Heart left ventricle (tissue), 16 donors: Measurements from ENCODE around the gene GYPC. TPM values are rescaled to one million over a fixed set of nuclear protein-coding genes. Genes with fewer than 3 reads are reported as not detected.
"Not testable (repeated sequence)": the region's sequence is repeated elsewhere in the genome, so short reads cannot be mapped to it uniquely, and the experiment has no call there.

ENCODE experiments used
- ATAC-seq, 4 donors: fragments of 200-7000 bp; cut with Tn5 transposase; one replicate each; pipeline ENCODE4 v1.9.1; 2020 to 2022; ENCODE audit warnings: moderate library complexity in 4 of 4, mild to moderate bottlenecking in 3 of 4, moderate number of reproducible peaks in 1 of 4
- DNase-seq, 5 donors: peaks; one replicate each; pipeline ENCODE4 v3.0.0-alpha.2; 2020
- H3K27ac ChIP-seq, 12 donors: fragments of 200-600 bp; sonication (generic) in 4 of 12; one replicate each; pipeline versions ENCODE4 v1.5.0 to v1.8.0; 2016 to 2022; ENCODE audit warnings: mild to moderate bottlenecking in 2 of 12
- H3K27me3 ChIP-seq, 9 donors: fragments of 200-600 bp; sonication (generic) in 2 of 9; one replicate each; pipeline versions ENCODE4 v1.5.1 to v1.8.0; 2016 to 2022; ENCODE audit warnings: mild to moderate bottlenecking in 3 of 9
- H3K36me3 ChIP-seq, 9 donors: fragments of 200-600 bp; sonication (generic) in 2 of 9; one replicate each; pipeline versions ENCODE4 v1.5.0 to v1.8.0; 2018 to 2022; ENCODE audit warnings: mild to moderate bottlenecking in 2 of 9
- H3K4me1 ChIP-seq, 12 donors: fragments of 200-600 bp; sonication (generic) in 4 of 12; one replicate each; pipeline versions ENCODE4 v1.5.0 to v1.8.0; 2016 to 2022; ENCODE audit warnings: mild to moderate bottlenecking in 3 of 12
- H3K4me3 ChIP-seq, 12 donors: fragments of 200-600 bp; sonication (generic) in 4 of 12; one replicate each; pipeline versions ENCODE4 v1.5.0 to v1.8.0; 2017 to 2022; ENCODE audit warnings: mild to moderate bottlenecking in 9 of 12, moderate library complexity in 4 of 12
- H3K9me3 ChIP-seq, 12 donors: fragments of 200-600 bp; sonication (generic) in 4 of 12; one replicate each; pipeline versions ENCODE4 v1.5.0 to v1.8.0; 2016 to 2022; ENCODE audit warnings: mild to moderate bottlenecking in 1 of 12
- POLR2A ChIP-seq, 2 donors: fragments of 450-650 bp; IDR thresholded peaks; one replicate each; pipeline ENCODE4 v1.6.1; 2017; ENCODE audit warnings: antibody characterized with exemption in 2 of 2, mild to moderate bottlenecking in 2 of 2, moderate library complexity in 2 of 2
- WGBS, 4 donors: extraction: QIAGEN DNeasy Blood & Tissue Kit in 2 of 4; methylation state at CpG; one replicate each; pipeline versions ENCODE4 v1.1.5 to v1.1.7; 2013 to 2018; 5-methylcytosine and 5-hydroxymethylcytosine counted together
- intact Hi-C, 10 donors: fragments of 100-400 bp; cut with DNase I; formaldehyde crosslinking; loops; one replicate each; pipeline versions ENCODE4 v1.11.1 to v1.14.2; 2022
- polyA plus RNA-seq, 2 donors: library from polyadenylated mRNA; stranded (reverse); fragments of 200-250 nt; gene quantifications; one replicate each; pipeline ENCODE4 v1.2.3, GENCODE V29; 2013
- total RNA-seq, 9 donors: library from RNA; depleted of rRNA in 2 of 9; stranded (reverse); fragments of >200 nt in 2 of 9; fragmentation: NEBNext Ultra II Directional in 3 of 9; extraction: Animal tissue kit (Norgen Biotek cat#: 25700) in 3 of 9; gene quantifications; one replicate each; pipeline versions ENCODE4 v1.1.0 to v1.2.4, GENCODE V29; 2016 to 2023
- TF ChIP-seq, protein P1 (sequence below), 12 donors: fragments of 200-600 bp; sonication (generic) in 4 of 12; IDR thresholded peaks; one replicate each; pipeline versions ENCODE4 v1.5.0 to v1.8.0; 2018 to 2022; ENCODE audit warnings: antibody characterized with exemption in 12 of 12, mild to moderate bottlenecking in 5 of 12
- donor health status: ischemic (EF 13 %, LVEDD 7.1; RV severe dilation, severe dysfunction).
- donor health status: healthy with polysubstance abuse.
- donor health status: DM: no; HTN: yes; CAD: no.
- donor health status: DM: no; HTN: no; CAD: no.
- donor health status: ischemic (EF 25% LVEDD 6.9; RV normal size, moderate dysfunction).
- donor health status: ischemic (EF 25% LVEDD 5.7; RV mildly dilated, moderate dysfunction).
- donor health status: healthy.
- donor health status: DM: yes; HTN: yes; CAD: no.
- donor health status: ischemic (EF 35%, LVEDD 5.7; RV mildly dilated, moderate dysfunction).
- donor health status: nonischemic (EF 11% LVEDD 7.7; RV severe dilation, severe dysfunction).
- donor health status: DM: yes; HTN: yes; CAD: no.
- donor health status: PGD.
- donor health status: ischemic (EF 29% LVEDD 5.4; RV normal size, mild dysfunction).
- donor health status: nonischemic (EF 23%, LVEDD 6.1; RV moderate dilation, normal function).

GYPC gene
- total and polyA plus RNA-seq, 11 donors, result 108 to 369 (median 131) TPM

DNA sequence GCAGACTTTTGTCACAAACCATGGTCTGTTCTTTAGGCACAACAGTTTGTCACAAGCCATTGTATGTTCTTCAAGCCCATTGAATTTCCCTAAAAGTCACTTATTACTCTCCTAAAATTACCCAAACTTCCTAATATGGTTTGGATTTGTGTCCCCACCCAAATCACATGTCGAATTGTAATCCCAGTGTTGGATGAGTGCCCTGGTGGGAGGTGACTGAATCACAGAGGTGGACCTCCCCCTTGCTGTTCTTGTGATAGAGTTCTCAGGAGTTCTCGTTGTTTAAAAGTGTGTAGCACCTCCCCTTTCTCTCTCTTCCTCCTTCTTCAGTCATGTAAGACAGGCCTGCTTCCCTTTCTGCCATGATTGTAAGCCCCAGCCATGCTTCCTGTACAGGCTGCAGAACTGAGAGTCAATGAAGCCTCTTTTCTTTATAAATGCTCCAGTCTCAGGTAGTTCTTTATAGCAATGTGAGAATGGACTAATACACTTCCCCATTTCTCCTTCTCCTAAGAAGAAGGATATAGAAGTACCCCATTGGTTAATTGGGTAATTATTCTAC, 11.2 kb upstream of the GYPC start:
- no peaks in the 10 kb centered on the region for H3K36me3 ChIP-seq
- TF ChIP-seq, protein P1, sequence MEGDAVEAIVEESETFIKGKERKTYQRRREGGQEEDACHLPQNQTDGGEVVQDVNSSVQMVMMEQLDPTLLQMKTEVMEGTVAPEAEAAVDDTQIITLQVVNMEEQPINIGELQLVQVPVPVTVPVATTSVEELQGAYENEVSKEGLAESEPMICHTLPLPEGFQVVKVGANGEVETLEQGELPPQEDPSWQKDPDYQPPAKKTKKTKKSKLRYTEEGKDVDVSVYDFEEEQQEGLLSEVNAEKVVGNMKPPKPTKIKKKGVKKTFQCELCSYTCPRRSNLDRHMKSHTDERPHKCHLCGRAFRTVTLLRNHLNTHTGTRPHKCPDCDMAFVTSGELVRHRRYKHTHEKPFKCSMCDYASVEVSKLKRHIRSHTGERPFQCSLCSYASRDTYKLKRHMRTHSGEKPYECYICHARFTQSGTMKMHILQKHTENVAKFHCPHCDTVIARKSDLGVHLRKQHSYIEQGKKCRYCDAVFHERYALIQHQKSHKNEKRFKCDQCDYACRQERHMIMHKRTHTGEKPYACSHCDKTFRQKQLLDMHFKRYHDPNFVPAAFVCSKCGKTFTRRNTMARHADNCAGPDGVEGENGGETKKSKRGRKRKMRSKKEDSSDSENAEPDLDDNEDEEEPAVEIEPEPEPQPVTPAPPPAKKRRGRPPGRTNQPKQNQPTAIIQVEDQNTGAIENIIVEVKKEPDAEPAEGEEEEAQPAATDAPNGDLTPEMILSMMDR (IDR thresholded peaks at IDR 0.05), result no peak
- TF ChIP-seq POLR2A (IDR thresholded peaks at IDR 0.05), result no peak
- no peaks in the 10 kb centered on the region for H3K27me3 ChIP-seq
- no peak overlapping the region for H3K27ac ChIP-seq
- H3K9me3 ChIP-seq, result no peaks in the 10 kb centered on the region
- WGBS, 4 donors, result 37 to 48% (median 39%) methylated on average over 2 of the region's 2 CpGs
- H3K4me1 ChIP-seq, result no peaks in the 10 kb centered on the region
- DNase-seq (peak in 1 of 5 donors; percentile 22), ATAC-seq (peak in 2 of 4 donors; percentile 9 to 37)
- intact Hi-C loops, result loop anchor here in 3 of 10 donors (5.0 to 10.0 kb wide), 3 partner anchors 100 to 110 kb away; no protein-coding TSS in a partner anchor
- no peak overlapping the region for H3K4me3 ChIP-seq

DNA sequence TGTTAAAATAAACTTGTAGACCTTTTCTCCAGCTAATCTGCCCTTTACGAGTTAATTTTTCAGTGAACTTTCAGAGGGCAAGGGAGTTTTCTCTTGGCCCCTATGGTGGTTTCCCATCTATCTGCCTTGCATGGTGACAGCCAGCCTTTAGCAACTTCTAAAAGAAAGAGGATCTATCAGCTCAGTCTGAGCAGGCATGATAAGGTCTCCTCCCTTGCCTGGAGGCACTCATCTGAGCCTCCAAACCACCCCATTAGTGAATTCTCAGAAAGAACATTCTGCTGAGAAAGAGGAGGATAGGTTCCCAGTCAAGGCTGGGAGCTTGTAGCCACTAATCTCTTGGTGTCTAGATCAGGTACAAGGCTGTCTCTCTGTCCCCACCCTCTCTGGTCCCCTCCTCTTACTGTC, 10.7 kb upstream of the GYPC start:
- Histone ChIP-seq H3K9me3 (no peaks in the 10 kb centered on the region), H3K27me3 (no peaks in the 10 kb centered on the region), H3K4me3 (no peak overlapping the region), H3K27ac (no peak overlapping the region), H3K4me1 (no peaks in the 10 kb centered on the region), H3K36me3 (no peaks in the 10 kb centered on the region)
- WGBS, 4 donors, result 83 to 95% (median 90%) methylated on average over 1 of the region's 1 CpG
- TF ChIP-seq, protein P1 (IDR thresholded peaks at IDR 0.05), result no peak
- TF ChIP-seq POLR2A (IDR thresholded peaks at IDR 0.05), result no peak
- DNase-seq (no peak), ATAC-seq (no peak)
- intact Hi-C loops, result loop anchor here in 2 of 10 donors (10.0 kb wide), 2 partner anchors 100 to 110 kb away; no protein-coding TSS in a partner anchor

DNA sequence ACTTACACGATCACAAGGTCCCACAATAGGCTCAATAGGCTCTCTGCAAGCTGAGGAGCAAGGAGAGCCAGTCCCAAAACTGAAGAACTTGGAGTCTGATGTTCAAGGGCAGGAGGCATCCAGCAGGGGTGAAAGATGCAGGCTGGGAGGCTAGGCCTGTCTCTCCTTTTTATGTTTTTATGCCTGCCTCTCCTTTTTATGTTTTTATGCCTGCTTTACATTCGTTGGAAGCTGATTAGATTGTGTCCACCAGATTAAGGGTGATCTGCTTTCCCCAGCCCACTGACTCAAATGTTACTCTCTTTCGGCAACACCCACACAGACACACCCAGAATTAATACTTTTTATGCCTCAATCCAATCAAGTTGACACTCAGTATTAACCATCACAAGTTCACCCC, 9.9 kb upstream of the GYPC start:
- Histone ChIP-seq H3K27me3 (no peaks in the 10 kb centered on the region), H3K9me3 (no peaks in the 10 kb centered on the region), H3K4me3 (no peak overlapping the region), H3K27ac (no peak overlapping the region), H3K4me1 (no peaks in the 10 kb centered on the region), H3K36me3 (no peaks in the 10 kb centered on the region)
- intact Hi-C loops, result loop anchor here in 2 of 10 donors (10.0 kb wide), 2 partner anchors 99 to 111 kb away; no protein-coding TSS in a partner anchor
- TF ChIP-seq, protein P1 (IDR thresholded peaks at IDR 0.05), result no peak
- no peak for TF ChIP-seq POLR2A (IDR thresholded peaks at IDR 0.05)
- no peak for DNase-seq
- WGBS, 4 donors, result 92 to 96% (median 95%) methylated on average over 3 of the region's 3 CpGs
- ATAC-seq, result no peak

DNA sequence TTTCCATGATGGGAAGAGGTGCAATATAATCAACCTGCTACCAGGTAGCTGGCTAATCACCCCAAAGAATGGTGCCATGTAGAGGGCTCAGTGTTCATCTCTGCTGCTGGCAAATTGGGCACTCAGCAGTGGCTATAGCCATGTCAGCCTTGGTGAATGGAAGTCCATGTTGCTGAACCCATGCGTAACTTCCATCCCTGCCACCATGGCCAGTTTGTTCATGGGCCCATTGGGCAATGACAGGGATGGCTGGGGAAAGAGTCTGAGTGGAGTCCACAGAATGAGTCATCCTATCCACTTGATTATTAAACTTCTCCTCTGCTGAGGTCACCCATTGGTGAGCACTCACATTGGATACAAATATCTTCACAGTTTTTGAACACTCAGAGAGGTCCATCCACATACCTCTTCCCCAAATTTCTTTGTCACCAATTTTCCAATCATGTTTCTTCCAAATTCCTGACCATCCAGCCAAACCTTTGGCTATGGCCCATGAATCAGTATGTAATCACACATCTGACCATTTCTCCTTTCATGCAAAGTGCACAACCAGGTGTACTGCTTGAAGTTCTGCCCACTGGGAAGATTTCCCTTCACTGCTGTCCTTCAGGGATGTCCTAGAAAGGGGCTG, 8.1 kb upstream of the GYPC start:
- H3K27ac ChIP-seq, H3K4me1 ChIP-seq, DNase-seq, H3K36me3 ChIP-seq, H3K27me3 ChIP-seq, H3K9me3 ChIP-seq, H3K4me3 ChIP-seq, ATAC-seq: not testable (repeated sequence)
- intact Hi-C loops, result loop anchor here in 2 of 10 donors (10.0 kb wide), 2 partner anchors 97 to 113 kb away; no protein-coding TSS in a partner anchor
- 93 to 100% (median 95%) methylated on average over 1 of the region's 1 CpG for WGBS, 4 donors

DNA sequence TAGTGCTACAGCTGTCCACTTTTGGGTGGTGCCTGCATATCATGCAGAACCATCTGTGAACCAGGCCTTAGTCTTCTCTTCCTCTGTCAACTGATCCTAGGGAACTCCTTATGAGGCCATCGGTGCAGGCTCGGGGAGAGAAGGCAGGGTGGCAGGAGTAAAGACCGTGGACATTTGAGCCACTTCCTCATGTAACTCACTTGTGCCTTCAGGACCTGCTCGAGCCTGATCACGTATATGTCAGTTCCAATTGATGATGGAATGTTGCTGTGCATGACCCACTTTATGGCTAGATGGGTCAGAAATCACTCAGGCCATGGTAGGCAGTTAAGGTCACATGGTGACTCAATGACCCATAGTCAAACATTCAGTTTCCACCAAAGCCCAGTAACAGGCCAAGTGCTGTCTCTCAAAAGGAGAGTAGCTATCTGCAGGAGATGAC, 7.6 kb upstream of the GYPC start:
- DNase-seq, H3K36me3 ChIP-seq, H3K4me3 ChIP-seq, ATAC-seq, H3K27ac ChIP-seq, H3K9me3 ChIP-seq, H3K27me3 ChIP-seq, H3K4me1 ChIP-seq: not testable (repeated sequence)
- intact Hi-C loops, result loop anchor here in 2 of 10 donors (10.0 kb wide), 2 partner anchors 96 to 114 kb away; no protein-coding TSS in a partner anchor
- 85 to 92% (median 90%) methylated on average over 5 of the region's 5 CpGs for WGBS, 4 donors
